ENCODE data around the gene CROCC. TPM values are rescaled to one million over a fixed set of nuclear protein-coding genes. Genes with fewer than 3 reads are reported as not detected.
"Not testable (repeated sequence)": the region's sequence is repeated elsewhere in the genome, so short reads cannot be mapped to it uniquely, and the experiment has no call there.

Gene CROCC
- total RNA-seq, 4 donors from 2014 or later: 27.7 to 86.4 (median 60.2) TPM

- Histone ChIP-seq H3K4me3 (no peak overlapping the region), H3K4me1 (peaks cover 32% of the 10 kb centered on the region), H3K27ac (no peak overlapping the region), H3K9me3 (no peaks in the 10 kb centered on the region), H3K27me3 (no peaks in the 10 kb centered on the region), H3K36me3 (no peaks in the 10 kb centered on the region)
- DNase-seq (ENCODE audit: low spot score in 2 of 2): no peak
- TF ChIP-seq POLR2AphosphoS5 (IDR thresholded peaks at IDR 0.05) (no peak), POLR2A (IDR thresholded peaks at IDR 0.05) (no peak), EP300 (IDR thresholded peaks at IDR 0.05) (no peak), CTCF (IDR thresholded peaks at IDR 0.05) (no peak)
- WGBS: 76% methylated on average over 4 of the region's 4 CpGs
Observed at GRCh38 chr1:16915627-16915973, 6.1 kb upstream of the CROCC start.

GRCh38 chr1:16916036-16916880 is 5.5 kb upstream of the CROCC start:
- H3K4me3 ChIP-seq; H3K27me3 ChIP-seq; DNase-seq (ENCODE audit: low spot score in 2 of 2); H3K9me3 ChIP-seq; H3K36me3 ChIP-seq; H3K27ac ChIP-seq: not testable (repeated sequence)
- peaks cover 35% of the 10 kb centered on the region for H3K4me1 ChIP-seq
- WGBS: 80% methylated on average over 9 of the region's 10 CpGs

- Histone ChIP-seq H3K4me3 (no peak overlapping the region), H3K4me1 (peaks cover 33% of the 10 kb centered on the region), H3K9me3 (no peaks in the 10 kb centered on the region), H3K27ac (no peak overlapping the region), H3K27me3 (no peaks in the 10 kb centered on the region), H3K36me3 (no peaks in the 10 kb centered on the region)
- DNase-seq (ENCODE audit: low spot score in 2 of 2): no peak
- WGBS: 88% methylated on average over 3 of the region's 3 CpGs
- TF ChIP-seq POLR2AphosphoS5 (IDR thresholded peaks at IDR 0.05) (no peak), EP300 (IDR thresholded peaks at IDR 0.05) (no peak), POLR2A (IDR thresholded peaks at IDR 0.05) (no peak), CTCF (IDR thresholded peaks at IDR 0.05) (no peak)
Observed at GRCh38 chr1:16918371-16918770, 3.4 kb upstream of the CROCC start.

- H3K4me3 ChIP-seq; H3K36me3 ChIP-seq; H3K27me3 ChIP-seq; H3K27ac ChIP-seq; DNase-seq (ENCODE audit: low spot score in 2 of 2); H3K9me3 ChIP-seq: not testable (repeated sequence)
- 88% methylated on average over 15 of the region's 15 CpGs for WGBS
- H3K4me1 ChIP-seq: peaks cover 29% of the 10 kb centered on the region
Observed at GRCh38 chr1:16918936-16919665, 2.6 kb upstream of the CROCC start.

- no peaks in the 10 kb centered on the region for H3K36me3 ChIP-seq
- no peaks in the 10 kb centered on the region for H3K27me3 ChIP-seq
- DNase-seq (ENCODE audit: low spot score in 2 of 2): no peak
- H3K9me3 ChIP-seq: no peaks in the 10 kb centered on the region
- 92% methylated on average over 10 of the region's 10 CpGs for WGBS
- peaks cover 31% of the 10 kb centered on the region for H3K4me1 ChIP-seq
- no peak overlapping the region for H3K4me3 ChIP-seq
- no peak for TF ChIP-seq CTCF (IDR thresholded peaks at IDR 0.05)
- no peak for TF ChIP-seq EP300 (IDR thresholded peaks at IDR 0.05)
- TF ChIP-seq POLR2A (IDR thresholded peaks at IDR 0.05): no peak
- TF ChIP-seq POLR2AphosphoS5 (IDR thresholded peaks at IDR 0.05): no peak
- no peak overlapping the region for H3K27ac ChIP-seq
Observed at GRCh38 chr1:16920951-16921350, 780 bp upstream of the CROCC start.

- H3K4me1 ChIP-seq: peaks cover 39% of the 10 kb centered on the region
- 97% methylated on average over 10 of the region's 10 CpGs for WGBS
- TF ChIP-seq EP300 (IDR thresholded peaks at IDR 0.05): no peak
- no peak for TF ChIP-seq POLR2AphosphoS5 (IDR thresholded peaks at IDR 0.05)
Observed at GRCh38 chr1:16922466-16922865, 735 bp downstream of the CROCC start.

More at GRCh38 chr1:16922466-16922865, 735 bp downstream of the CROCC start:
- DNase-seq (ENCODE audit: low spot score in 2 of 2): no peak
- H3K4me3 ChIP-seq: no peak overlapping the region
- H3K27ac ChIP-seq: no peak overlapping the region
- no peaks in the 10 kb centered on the region for H3K9me3 ChIP-seq
- H3K27me3 ChIP-seq: no peaks in the 10 kb centered on the region
- H3K36me3 ChIP-seq: no peaks in the 10 kb centered on the region
